Common myeloid progenitor, CD34-positive (primary cell): Measurements from ENCODE around the gene TBPL1.

Source experiments
- CTCF ChIA-PET: fragments of 350-600 bp; sonication (Branson Sonifier 250); formaldehyde crosslinking; loops from one replicate; lab custom pipeline; 2021; ENCODE audit warnings: antibody characterized with exemption; lab: Charles Lee
- POLR2A ChIA-PET: fragments of 350-600 bp; sonication (Branson Sonifier 250); formaldehyde crosslinking; loops from one replicate; lab custom pipeline; 2021; ENCODE audit warnings: antibody characterized with exemption; lab: Charles Lee
- DNase-seq, 3 donors: peaks; one replicate each; pipeline versions ENCODE4 v3.0.0 to v3.0.0-alpha.2; 2013
- H3K27ac ChIP-seq, 2 experiments: 1 replicate in 1 of 2; 2 replicates in 1 of 2; pipeline ENCODE4 v1.7.0; 2013; ENCODE audit warnings: inconsistent platforms in 2 of 2, low read length in 2 of 2, mild to moderate bottlenecking in 2 of 2, low read depth in 1 of 2, moderate library complexity in 1 of 2; ENCODE audit not compliant: severe bottlenecking in 2 of 2, insufficient read depth in 1 of 2, poor library complexity in 1 of 2
- H3K27me3 ChIP-seq, 5 experiments: replicated peaks in 2 of 5; 1 replicate in 3 of 5; 2 replicates in 2 of 5; pipeline versions ENCODE4 v1.6.1 to v1.7.0; 2013; ENCODE audit warnings: low read length in 4 of 5, mild to moderate bottlenecking in 2 of 5, moderate library complexity in 2 of 5, inconsistent platforms in 1 of 5; ENCODE audit not compliant: insufficient read depth in 5 of 5, control insufficient read depth in 4 of 5
- H3K36me3 ChIP-seq, 4 experiments: 1 replicate in 2 of 4; 2 replicates in 2 of 4; pipeline versions ENCODE4 v1.6.1 to v1.7.0; 2013; ENCODE audit warnings: low read length in 3 of 4, control low read depth in 1 of 4, mild to moderate bottlenecking in 1 of 4; ENCODE audit not compliant: control insufficient read depth in 4 of 4, insufficient read depth in 4 of 4
- H3K4me1 ChIP-seq, 4 experiments: 1 replicate in 3 of 4; 2 replicates in 1 of 4; pipeline versions ENCODE4 v1.6.1 to v1.7.1; 2013; ENCODE audit warnings: low read length in 3 of 4, mild to moderate bottlenecking in 3 of 4, control low read depth in 1 of 4, inconsistent platforms in 1 of 4, moderate library complexity in 1 of 4; ENCODE audit not compliant: control insufficient read depth in 4 of 4, insufficient read depth in 4 of 4; ENCODE audit errors: control extremely low read depth in 1 of 4
- H3K4me3 ChIP-seq, 7 experiments: 1 replicate in 4 of 7; 2 replicates in 3 of 7; pipeline versions ENCODE4 v1.5.1 to v1.7.0; 2013; ENCODE audit warnings: mild to moderate bottlenecking in 7 of 7, low read length in 6 of 7, moderate library complexity in 6 of 7, inconsistent platforms in 2 of 7, low read depth in 2 of 7, control low read depth in 1 of 7; ENCODE audit not compliant: insufficient read depth in 4 of 7, control insufficient read depth in 1 of 7; ENCODE audit errors: extremely low read depth in 1 of 7
- H3K9me3 ChIP-seq, 5 experiments: 1 replicate in 4 of 5; 2 replicates in 1 of 5; pipeline versions ENCODE4 v1.6.1 to v1.7.1; 2013; ENCODE audit warnings: low read length in 4 of 5, mild to moderate bottlenecking in 2 of 5, inconsistent platforms in 1 of 5, low read depth in 1 of 5, moderate library complexity in 1 of 5; ENCODE audit not compliant: control insufficient read depth in 4 of 5, insufficient read depth in 2 of 5; ENCODE audit errors: control extremely low read depth in 1 of 5
- WGBS: methylation state at CpG from one replicate; pipeline ENCODE4 v1.1.5; 2013; ENCODE audit not compliant: insufficient coverage; 5-methylcytosine and 5-hydroxymethylcytosine counted together

Gene TBPL1

DNA sequence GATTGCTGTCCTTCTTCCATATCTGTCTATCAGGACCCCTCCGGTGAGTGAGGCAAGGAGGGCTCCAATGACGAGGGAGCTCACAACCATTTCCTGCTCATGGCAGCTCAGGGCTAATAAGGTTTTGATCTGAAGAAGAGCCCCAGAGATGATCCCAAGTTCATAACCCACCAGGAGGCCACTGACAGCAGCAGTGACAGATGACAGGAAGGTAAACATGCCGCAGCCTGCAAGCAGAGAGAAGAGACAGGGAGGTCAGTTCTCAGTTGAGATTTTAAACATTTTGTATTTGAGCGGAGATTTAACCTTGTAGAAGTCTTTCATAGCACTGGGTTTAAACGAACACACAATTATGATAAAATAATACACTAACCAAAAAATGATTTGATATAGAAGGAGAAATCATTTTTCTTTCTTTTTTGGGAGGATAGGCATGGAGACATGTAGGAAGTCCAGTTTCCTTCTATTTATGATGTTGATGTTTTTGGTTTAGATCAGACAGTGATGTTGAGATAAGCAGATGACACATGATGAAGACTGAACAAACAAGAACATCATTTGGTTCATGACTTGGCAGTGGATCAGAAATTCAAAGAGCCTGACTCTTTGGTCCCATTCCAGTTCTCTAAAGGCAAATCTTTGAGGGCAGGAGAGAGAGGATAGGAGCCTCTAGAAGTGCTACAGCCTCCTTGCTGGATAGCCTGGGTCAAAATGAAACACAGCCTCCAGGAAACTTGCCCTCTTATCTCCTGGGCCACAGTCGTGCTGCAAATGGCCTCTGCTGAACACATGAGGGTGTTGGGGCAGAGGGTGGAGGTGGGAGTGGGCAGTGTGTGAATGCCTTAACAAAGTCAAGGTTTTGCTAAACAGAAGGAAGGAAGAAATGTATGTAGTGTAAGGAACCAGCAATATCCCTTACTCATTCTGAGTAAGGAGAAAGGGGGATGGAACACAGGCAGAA lies 76.8 kb downstream of the TBPL1 start:
- H3K27ac ChIP-seq: no peak overlapping the region
- 9% methylated on average over 1 of the region's 6 CpGs for WGBS
- ChIA-PET POLR2A (no interaction called here), CTCF (no interaction called here)
- H3K27me3 ChIP-seq: peaks cover 0 to 28% (median 5%) of the 10 kb centered on the region in 5 experiments
- H3K9me3 ChIP-seq: peaks cover 0 to 3% (median 0%) of the 10 kb centered on the region in 5 experiments
- no peak overlapping the region for H3K4me3 ChIP-seq
- no peak for DNase-seq
- no peaks in the 10 kb centered on the region for H3K36me3 ChIP-seq
- H3K4me1 ChIP-seq: peaks cover 0 to 4% (median 0%) of the 10 kb centered on the region in 4 experiments

- no peak overlapping the region for H3K27ac ChIP-seq
- DNase-seq: no peak
- H3K36me3 ChIP-seq: no peaks in the 10 kb centered on the region
- no CpG with 5 or more reads among the region's 2 CpGs for WGBS
- peaks cover 0 to 3% (median 0%) of the 10 kb centered on the region in 5 experiments for H3K9me3 ChIP-seq
- CTCF ChIA-PET: interaction anchor here (1.1 to 1.2 kb wide), 2 partner anchors 19 to 26 kb away, joined by 3 to 4 read pairs; no protein-coding TSS in a partner anchor
- POLR2A ChIA-PET: no interaction called here
- peaks cover 0 to 30% (median 5%) of the 10 kb centered on the region in 5 experiments for H3K27me3 ChIP-seq
- peaks cover 0 to 4% (median 0%) of the 10 kb centered on the region in 4 experiments for H3K4me1 ChIP-seq
- H3K4me3 ChIP-seq: no peak overlapping the region
Observed at GRCh38 chr6:134031696-134032255, 78.8 kb downstream of the TBPL1 start.

GRCh38 chr6:134034478-134034877 lies 81.5 kb downstream of the TBPL1 start:
- ChIA-PET CTCF (interaction anchor here (1.9 to 2.2 kb wide), 2 partner anchors 8 to 10 kb away, joined by 5 read pairs; no protein-coding TSS in a partner anchor), POLR2A (no interaction called here)
- Histone ChIP-seq H3K36me3 (no peaks in the 10 kb centered on the region), H3K9me3 (no peaks in the 10 kb centered on the region), H3K27ac (no peak overlapping the region), H3K4me1 (peaks cover 0 to 4% (median 0%) of the 10 kb centered on the region in 4 experiments), H3K27me3 (peaks cover 0 to 10% (median 0%) of the 10 kb centered on the region in 5 experiments), H3K4me3 (no peak overlapping the region)
- DNase-seq: no peak
- no CpG with 5 or more reads among the region's 1 CpG for WGBS

DNA sequence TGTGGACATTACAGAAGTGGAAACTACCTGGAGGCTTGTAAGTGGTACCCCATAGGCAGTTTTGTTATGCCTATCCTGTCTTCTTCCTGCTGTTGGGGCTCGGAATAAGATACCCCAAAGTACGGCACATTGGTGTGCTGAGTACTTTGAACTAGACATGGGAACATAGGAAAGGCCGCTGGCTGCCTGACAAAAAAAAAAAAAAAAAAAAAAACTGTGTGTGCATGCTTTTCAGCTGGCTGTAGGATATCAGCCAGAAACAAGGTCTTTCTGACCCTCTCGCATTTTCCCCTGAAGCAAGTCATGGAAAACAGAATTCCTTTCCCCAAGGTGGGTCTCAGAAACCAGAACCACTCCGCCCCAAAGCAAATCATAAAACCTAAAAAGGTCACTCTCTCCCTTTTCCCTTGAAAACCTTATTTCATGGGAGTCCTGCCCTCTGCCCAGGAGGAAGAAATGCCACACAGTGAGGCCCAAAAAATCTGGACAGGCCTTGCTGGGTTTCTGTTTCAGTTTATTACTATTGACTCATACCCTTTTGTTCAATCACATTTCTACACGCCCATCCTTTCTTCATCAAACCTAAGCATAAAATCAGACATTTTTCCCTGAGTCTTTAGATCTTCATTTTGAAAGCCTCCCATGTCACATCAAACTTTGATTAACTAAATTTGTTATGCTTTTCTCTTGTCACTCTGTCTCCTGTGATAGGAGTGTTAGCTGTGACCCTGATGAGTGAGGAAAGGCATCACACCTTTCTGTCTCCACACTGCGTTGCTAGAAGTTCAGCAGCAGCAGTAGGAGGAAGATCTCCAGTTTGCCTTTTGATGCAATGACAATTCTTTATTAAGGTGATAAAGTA lies 82.2 kb downstream of the TBPL1 start:
- CTCF ChIA-PET: interaction anchor here (0.7 to 2.2 kb wide), 4 partner anchors 9 to 28 kb away, joined by 3 to 5 read pairs (median 4); partner anchors contain the start of gene SLC2A12

GRCh38 chr6:134035823-134036296 lies 82.8 kb downstream of the TBPL1 start:
- peaks cover 0 to 12% (median 0%) of the 10 kb centered on the region in 5 experiments for H3K27me3 ChIP-seq
- H3K27ac ChIP-seq: no peak overlapping the region
- 100% methylated on average over 3 of the region's 3 CpGs for WGBS
- H3K4me3 ChIP-seq: no peak overlapping the region
- peak in 2 of 3 donors; percentile 23 to 34 for DNase-seq
- no peaks in the 10 kb centered on the region for H3K4me1 ChIP-seq
- no peaks in the 10 kb centered on the region for H3K9me3 ChIP-seq
- CTCF ChIA-PET: interaction anchor here (0.7 to 2.2 kb wide), 3 partner anchors 10 to 28 kb away, joined by 3 to 5 read pairs (median 4); partner anchors contain the start of gene SLC2A12
- POLR2A ChIA-PET: no interaction called here
- H3K36me3 ChIP-seq: no peaks in the 10 kb centered on the region

More for the DNA sequence above, 82.2 kb downstream of the TBPL1 start:
- H3K27me3 ChIP-seq: peaks cover 0 to 10% (median 0%) of the 10 kb centered on the region in 5 experiments
- no peak for DNase-seq
- WGBS: 95% methylated on average over 6 of the region's 7 CpGs
- peaks cover 0 to under 1% (median 0%) of the 10 kb centered on the region in 4 experiments for H3K4me1 ChIP-seq
- POLR2A ChIA-PET: no interaction called here
- H3K27ac ChIP-seq: no peak overlapping the region
- no peaks in the 10 kb centered on the region for H3K36me3 ChIP-seq
- no peaks in the 10 kb centered on the region for H3K9me3 ChIP-seq
- no peak overlapping the region for H3K4me3 ChIP-seq

DNA sequence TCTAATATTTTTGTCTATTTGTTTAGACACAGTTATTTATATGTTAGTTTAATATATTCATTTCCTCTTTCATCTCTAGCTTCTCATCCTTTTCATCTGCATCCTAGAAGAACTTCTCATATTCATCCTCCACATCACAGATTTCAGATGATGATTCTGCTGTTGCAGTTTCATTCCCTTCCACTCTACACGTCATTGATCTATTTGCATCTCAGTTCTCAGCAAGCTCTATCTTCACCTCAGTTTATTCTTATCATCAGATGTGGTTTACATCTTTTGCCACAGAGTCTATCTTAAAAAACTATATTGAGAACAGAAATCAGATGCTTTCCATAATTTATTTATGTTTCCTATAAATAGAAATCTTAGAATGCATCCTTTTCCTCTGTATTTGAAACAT lies 86.1 kb downstream of the TBPL1 start:
- no peak for DNase-seq
- H3K4me1 ChIP-seq: no peaks in the 10 kb centered on the region
- no peak overlapping the region for H3K4me3 ChIP-seq
- WGBS: 100% methylated on average over 1 of the region's 1 CpG
- CTCF ChIA-PET: no interaction called here
- peaks cover 0 to 11% (median 6%) of the 10 kb centered on the region in 5 experiments for H3K9me3 ChIP-seq
- H3K36me3 ChIP-seq: no peaks in the 10 kb centered on the region
- H3K27ac ChIP-seq: no peak overlapping the region
- peaks cover 0 to 12% (median 0%) of the 10 kb centered on the region in 5 experiments for H3K27me3 ChIP-seq
- POLR2A ChIA-PET: no interaction called here
